ENCODE data around the gene OTUD3. TPM values are rescaled to one million over a fixed set of nuclear protein-coding genes. Genes with fewer than 3 reads are reported as not detected.
"Not testable (repeated sequence)": the region's sequence is repeated elsewhere in the genome, so short reads cannot be mapped to it uniquely, and the experiment has no call there.

OTUD3 gene
- total RNA-seq, 1 donor from 2014 or later = 4.7 TPM

- not testable (repeated sequence) for DNase-seq (ENCODE audit: low read depth, low spot score)
Observed at GRCh38 chr1:19869453-19869852, 12.7 kb upstream of the OTUD3 start.

GRCh38 chr1:19869929-19870328 lies 12.3 kb upstream of the OTUD3 start:
- DNase-seq (ENCODE audit: low read depth, low spot score) = no peak

- DNase-seq (ENCODE audit: low read depth, low spot score) = no peak
Observed at GRCh38 chr1:19872190-19872589, 10.0 kb upstream of the OTUD3 start.

- no peak for DNase-seq (ENCODE audit: low read depth, low spot score)
Observed at GRCh38 chr1:19877181-19877750, 4.9 kb upstream of the OTUD3 start.

GRCh38 chr1:19877821-19878636 lies 4.2 kb upstream of the OTUD3 start:
- DNase-seq (ENCODE audit: low read depth, low spot score) = no peak

GRCh38 chr1:19878637-19878985 lies 3.6 kb upstream of the OTUD3 start:
- no peak for DNase-seq (ENCODE audit: low read depth, low spot score)

- no peak for DNase-seq (ENCODE audit: low read depth, low spot score)
Observed at GRCh38 chr1:19879227-19879626, 3.0 kb upstream of the OTUD3 start.

GRCh38 chr1:19879661-19880060 lies 2.5 kb upstream of the OTUD3 start:
- DNase-seq (ENCODE audit: low read depth, low spot score) = no peak

- not testable (repeated sequence) for DNase-seq (ENCODE audit: low read depth, low spot score)
Observed at GRCh38 chr1:19880841-19881240, 1.4 kb upstream of the OTUD3 start.

- DNase-seq (ENCODE audit: low read depth, low spot score) = no peak
Observed at GRCh38 chr1:19884312-19884711, 2.1 kb downstream of the OTUD3 start.

- DNase-seq (ENCODE audit: low read depth, low spot score) = no peak
Observed at GRCh38 chr1:19885821-19886220, 3.6 kb downstream of the OTUD3 start.

- DNase-seq (ENCODE audit: low read depth, low spot score) = no peak
Observed at GRCh38 chr1:19888112-19888511, 5.9 kb downstream of the OTUD3 start.

- DNase-seq (ENCODE audit: low read depth, low spot score) = no peak
Observed at GRCh38 chr1:19889656-19890055, 7.5 kb downstream of the OTUD3 start.

- DNase-seq (ENCODE audit: low read depth, low spot score) = no peak
Observed at GRCh38 chr1:19892129-19892528, 9.9 kb downstream of the OTUD3 start.

GRCh38 chr1:19892628-19893168 lies 10.5 kb downstream of the OTUD3 start:
- no peak for DNase-seq (ENCODE audit: low read depth, low spot score)

GRCh38 chr1:19893687-19894086 lies 11.5 kb downstream of the OTUD3 start:
- no peak for DNase-seq (ENCODE audit: low read depth, low spot score)

GRCh38 chr1:19894218-19894617 lies 12.0 kb downstream of the OTUD3 start:
- no peak for DNase-seq (ENCODE audit: low read depth, low spot score)

- DNase-seq (ENCODE audit: low read depth, low spot score) = no peak
Observed at GRCh38 chr1:19901653-19902052, 19.5 kb downstream of the OTUD3 start.

- DNase-seq (ENCODE audit: low read depth, low spot score) = no peak
Observed at GRCh38 chr1:19903621-19904020, 21.4 kb downstream of the OTUD3 start.

- no peak for DNase-seq (ENCODE audit: low read depth, low spot score)
Observed at GRCh38 chr1:19907456-19907855, 25.3 kb downstream of the OTUD3 start.

- DNase-seq (ENCODE audit: low read depth, low spot score) = no peak
Observed at GRCh38 chr1:19909392-19909791, 27.2 kb downstream of the OTUD3 start.

GRCh38 chr1:19909971-19910370 lies 27.8 kb downstream of the OTUD3 start:
- no peak for DNase-seq (ENCODE audit: low read depth, low spot score)

GRCh38 chr1:19910650-19911049 lies 28.5 kb downstream of the OTUD3 start:
- no peak for DNase-seq (ENCODE audit: low read depth, low spot score)

Data from pulmonary artery endothelial cell (primary cell).